GM12878 (cell line): Measurements from ENCODE around the gene HCST. TPM values are rescaled to one million over a fixed set of nuclear protein-coding genes. Genes with fewer than 3 reads are reported as not detected.

Experiments
- BACH1 ChIP-seq: fragments of 450-650 bp; IDR thresholded peaks from 2 replicates; pipeline ENCODE4 v1.6.1; 2017; ENCODE audit warnings: mild to moderate bottlenecking, borderline replicate concordance
- CBFB ChIP-seq: IDR thresholded peaks from 2 replicates; pipeline ENCODE4 v1.6.1; 2016; ENCODE audit warnings: antibody characterized with exemption, low read depth
- CEBPZ ChIP-seq: fragments of 150-350 bp; IDR thresholded peaks from 2 replicates; pipeline ENCODE4 v1.6.1; 2016; ENCODE audit warnings: low read depth, low read length
- FOS ChIP-seq: IDR thresholded peaks from 3 replicates; pipeline ENCODE4 v1.6.1; 2011; ENCODE audit warnings: borderline replicate concordance; ENCODE audit not compliant: insufficient read length; ENCODE audit errors: extremely low read depth
- HDAC2 ChIP-seq: fragments of 200-600 bp; sonication (generic); IDR thresholded peaks from 2 replicates; pipeline ENCODE4 v1.6.1; 2017
- HDAC6 ChIP-seq: fragments of 200-600 bp; sonication (generic); IDR thresholded peaks from one replicate; pipeline ENCODE4 v1.8.0; 2017; ENCODE audit warnings: antibody characterized with exemption; ENCODE audit not compliant: unreplicated experiment
- IRF3 ChIP-seq: fragments of 450-650 bp; IDR thresholded peaks from 2 replicates; pipeline ENCODE4 v1.6.1; 2014; ENCODE audit warnings: mild to moderate bottlenecking
- IRF4 ChIP-seq: IDR thresholded peaks from 2 replicates; pipeline ENCODE4 v1.6.1; 2011; ENCODE audit warnings: low read depth, low read length
- JUNB ChIP-seq: IDR thresholded peaks from 2 replicates; pipeline ENCODE4 v1.6.1; 2016; ENCODE audit warnings: antibody characterized with exemption, mild to moderate bottlenecking
- KAT2A ChIP-seq: conservative IDR thresholded peaks from 2 replicates; pipeline ENCODE4 v1.6.1; 2011; ENCODE audit warnings: low read depth, low read length; ENCODE audit not compliant: control insufficient read depth
- KLF5 ChIP-seq: fragments of 450-650 bp; IDR thresholded peaks from 2 replicates; pipeline ENCODE4 v1.6.1; 2014; ENCODE audit warnings: mild to moderate bottlenecking; ENCODE audit not compliant: partially characterized antibody
- LARP7 ChIP-seq: fragments of 450-650 bp; IDR thresholded peaks from 2 replicates; pipeline ENCODE4 v1.6.1; 2017; ENCODE audit warnings: mild to moderate bottlenecking
- MTA2 ChIP-seq: fragments of 450-650 bp; IDR thresholded peaks from 2 replicates; pipeline ENCODE4 v1.6.1; 2016; ENCODE audit warnings: low read depth, mild to moderate bottlenecking, moderate library complexity
- MTA3 ChIP-seq: IDR thresholded peaks from 2 replicates; pipeline ENCODE4 v1.6.1; 2012; ENCODE audit warnings: low read length, inconsistent platforms, borderline replicate concordance
- NFYA ChIP-seq: IDR thresholded peaks from 2 replicates; pipeline ENCODE4 v1.6.1; 2011; ENCODE audit warnings: low read depth, mild to moderate bottlenecking, low read length, improper control_type of control experiment, borderline replicate concordance
- NFYB ChIP-seq: IDR thresholded peaks from 2 replicates; pipeline ENCODE4 v1.6.1; 2011; ENCODE audit warnings: low read depth, mild to moderate bottlenecking, low read length, improper control_type of control experiment, moderate library complexity; ENCODE audit not compliant: insufficient read depth
- NR2C2 ChIP-seq: IDR thresholded peaks from 2 replicates; pipeline ENCODE4 v1.6.1; 2011; ENCODE audit warnings: borderline replicate concordance, low read depth; ENCODE audit not compliant: control insufficient read depth, insufficient read length
- PML ChIP-seq: IDR thresholded peaks from 2 replicates; pipeline ENCODE4 v1.6.1; 2012; ENCODE audit warnings: low read length, inconsistent platforms
- RBBP5 ChIP-seq: fragments of 200-600 bp; sonication (generic); conservative IDR thresholded peaks from 2 replicates; pipeline ENCODE4 v1.6.1; 2016
- RFX5 ChIP-seq: IDR thresholded peaks from 2 replicates; pipeline ENCODE4 v1.6.1; 2011; ENCODE audit warnings: low read depth, low read length, improper control_type of control experiment
- SREBF2 ChIP-seq: IDR thresholded peaks from 2 replicates; pipeline ENCODE4 v1.6.1; 2012; ENCODE audit warnings: mild to moderate bottlenecking, low read length
- TAF1 ChIP-seq: IDR thresholded peaks from 2 replicates; pipeline ENCODE4 v1.6.1; 2011; ENCODE audit warnings: mild to moderate bottlenecking, low read depth, low read length, borderline replicate concordance
- TCF3 ChIP-seq: IDR thresholded peaks from 2 replicates; pipeline ENCODE4 v1.6.1; 2012; ENCODE audit warnings: low read depth, mild to moderate bottlenecking, low read length, borderline replicate concordance; ENCODE audit not compliant: insufficient read depth
- WRNIP1 ChIP-seq: IDR thresholded peaks from 2 replicates; pipeline ENCODE4 v1.6.1; 2011; ENCODE audit warnings: low read depth, low read length, improper control_type of control experiment, borderline replicate concordance
- ZNF217 ChIP-seq: fragments of 450-650 bp; IDR thresholded peaks from 2 replicates; pipeline ENCODE4 v1.6.1; 2017; ENCODE audit warnings: antibody characterized with exemption, mild to moderate bottlenecking
- ZNF622 ChIP-seq: fragments of 450-650 bp; IDR thresholded peaks from 2 replicates; pipeline ENCODE4 v1.6.1; 2017; ENCODE audit warnings: mild to moderate bottlenecking, inconsistent platforms
- polyA plus RNA-seq, 11 experiments: library from polyadenylated mRNA; depleted of rRNA in 4 of 11; unstranded in 6 of 11; stranded (reverse) in 5 of 11; fragments of >200 nt; fragmentation: Nextera tagmentation in 4 of 11; fragmentation: Illumina TruSeq in 1 of 11; extraction: Ambion mirVana in 4 of 11; extraction: Trizol in 1 of 11; gene quantifications; 1 replicate in 1 of 11; 2 replicates in 10 of 11; pipeline versions ENCODE4 v1.2.1 to v1.2.3, GENCODE V29; 2011 to 2016; ENCODE audit warnings: inconsistent platforms in 2 of 11, missing spikeins in 2 of 11, low read depth in 1 of 11
- total RNA-seq, 4 experiments: library from RNA; depleted of rRNA in 3 of 4; stranded (reverse); fragments of >200 nt in 3 of 4; fragmentation: Illumina TruSeq in 1 of 4; extraction: Trizol in 1 of 4; gene quantifications; 2 replicates each; pipeline versions ENCODE4 v1.2.1 to v1.2.3, GENCODE V29; 2013 to 2021
- TF ChIP-seq, protein P1 (sequence below): fragments of 450-650 bp; IDR thresholded peaks from 2 replicates; pipeline ENCODE4 v1.6.1; 2018; ENCODE audit warnings: borderline replicate concordance, mild to moderate bottlenecking; ENCODE audit not compliant: partially characterized antibody

The HCST gene
- total and polyA plus RNA-seq, 10 of the 15 experiments (the other 5 are each of a cell fraction or from before 2014, with no cell fraction given): 7.5 to 79.6 (median 33.6) TPM

- TF ChIP-seq CEBPZ (no peak), CBFB (peak; percentile 71), LARP7 (no peak; the same call in 1 of the 2 replicates), IRF4 (peak; percentile 21; the same call in 1 of the 2 replicates), ZNF622 (no peak), KLF5 (peak; percentile 63), MTA2 (peak; percentile 83; the same call in 1 of the 2 replicates), MTA3 (peak; percentile 86; the same call in 1 of the 2 replicates), TAF1 (no peak; the same call in 1 of the 2 replicates), KAT2A (no peak), TCF3 (peak; percentile 48; the same call in 1 of the 2 replicates), ZNF217 (no peak), NR2C2 (no peak), NFYB (no peak), HDAC6 (no peak), WRNIP1 (no peak), RBBP5 (no peak), PML (0 out of 2 replicates have a peak, but pooled peaks have one; percentile 76), FOS (no peak), JUNB (peak; percentile 27), NFYA (no peak), SREBF2 (no peak), RFX5 (no peak), BACH1 (peak; percentile 70; the same call in 1 of the 2 replicates), IRF3 (no peak), HDAC2 (no peak)
- TF ChIP-seq, protein P1, sequence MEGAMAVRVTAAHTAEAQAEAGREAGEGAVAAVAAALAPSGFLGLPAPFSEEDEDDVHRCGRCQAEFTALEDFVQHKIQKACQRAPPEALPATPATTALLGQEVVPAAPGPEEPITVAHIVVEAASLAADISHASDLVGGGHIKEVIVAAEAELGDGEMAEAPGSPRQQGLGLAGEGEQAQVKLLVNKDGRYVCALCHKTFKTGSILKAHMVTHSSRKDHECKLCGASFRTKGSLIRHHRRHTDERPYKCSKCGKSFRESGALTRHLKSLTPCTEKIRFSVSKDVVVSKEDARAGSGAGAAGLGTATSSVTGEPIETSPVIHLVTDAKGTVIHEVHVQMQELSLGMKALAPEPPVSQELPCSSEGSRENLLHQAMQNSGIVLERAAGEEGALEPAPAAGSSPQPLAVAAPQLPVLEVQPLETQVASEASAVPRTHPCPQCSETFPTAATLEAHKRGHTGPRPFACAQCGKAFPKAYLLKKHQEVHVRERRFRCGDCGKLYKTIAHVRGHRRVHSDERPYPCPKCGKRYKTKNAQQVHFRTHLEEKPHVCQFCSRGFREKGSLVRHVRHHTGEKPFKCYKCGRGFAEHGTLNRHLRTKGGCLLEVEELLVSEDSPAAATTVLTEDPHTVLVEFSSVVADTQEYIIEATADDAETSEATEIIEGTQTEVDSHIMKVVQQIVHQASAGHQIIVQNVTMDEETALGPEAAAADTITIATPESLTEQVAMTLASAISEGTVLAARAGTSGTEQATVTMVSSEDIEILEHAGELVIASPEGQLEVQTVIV: no peak
These were observed 1.3 kb downstream of the HCST start (continued) for GRCh38 chr19:35903550-35904179.
